Activated CD8-positive, alpha-beta T cell treated with anti-CD3 and anti-CD28 coated beads for 36 hours (primary cell): ENCODE data around the gene AK2. TPM values are rescaled to one million over a fixed set of nuclear protein-coding genes. Genes with fewer than 3 reads are reported as not detected.

Source experiments
- ATAC-seq: fragments of 200-7000 bp; cut with Tn5 transposase; one replicate; pipeline ENCODE4 v1.10.0; 2021; ENCODE audit warnings: mild to moderate bottlenecking, moderate library complexity
- CTCF ChIA-PET: fragments of 350-600 bp; sonication (Branson Sonifier 250); formaldehyde crosslinking; loops from one replicate; lab custom pipeline; 2021; ENCODE audit warnings: antibody characterized with exemption; lab: Charles Lee
- POLR2A ChIA-PET: fragments of 350-600 bp; sonication (Branson Sonifier 250); formaldehyde crosslinking; loops from one replicate; lab custom pipeline; 2021; ENCODE audit warnings: antibody characterized with exemption; lab: Charles Lee
- DNase-seq: peaks from one replicate; pipeline ENCODE4 v3.0.0-alpha.2; 2020
- H3K27ac Mint-ChIP-seq: one replicate; pipeline ENCODE4 v1.8.0; 2021; ENCODE audit warnings: mild to moderate bottlenecking, mixed read lengths
- H3K27me3 Mint-ChIP-seq: one replicate; pipeline ENCODE4 v1.8.0; 2021; ENCODE audit warnings: mixed read lengths
- H3K36me3 Mint-ChIP-seq: one replicate; pipeline ENCODE4 v1.8.0; 2021; ENCODE audit warnings: low read depth, mixed read lengths
- H3K4me1 Mint-ChIP-seq: one replicate; pipeline ENCODE4 v1.8.0; 2021; ENCODE audit warnings: low read depth, mixed read lengths
- H3K4me3 Mint-ChIP-seq: one replicate; pipeline ENCODE4 v1.8.0; 2021; ENCODE audit warnings: mild to moderate bottlenecking, moderate library complexity, mixed read lengths
- H3K9me3 Mint-ChIP-seq: one replicate; pipeline ENCODE4 v1.8.0; 2021; ENCODE audit warnings: mixed read lengths
- CTCF ChIP-seq: fragments of 200-600 bp; IDR thresholded peaks from one replicate; pipeline ENCODE4 v1.8.0; 2022; ENCODE audit warnings: antibody characterized with exemption, mild to moderate bottlenecking
- intact Hi-C: fragments of 100-400 bp; cut with micrococcal nuclease; formaldehyde crosslinking; loops from one replicate; pipeline ENCODE4 v1.10.0; 2022
- total RNA-seq, 2 experiments: library from RNA; stranded (reverse); gene quantifications; one replicate each; pipeline ENCODE4 v1.2.3, GENCODE V29; 2021

AK2 gene
- total RNA-seq, 2 experiments from 2014 or later, result 404 TPM

GRCh38 chr1:32971576-32971975 lies 65.1 kb downstream of the AK2 start:
- H3K36me3 Mint-ChIP-seq, result peaks cover 3% of the 10 kb centered on the region
- H3K4me3 Mint-ChIP-seq, result no peak overlapping the region
- H3K27ac Mint-ChIP-seq, result no peak overlapping the region
- POLR2A ChIA-PET, result interaction anchor here (0.7 to 2.2 kb wide), 2 partner anchors 10 to 30 kb away, joined by 3 to 13 read pairs; no protein-coding TSS in a partner anchor
- no peak for DNase-seq
- H3K27me3 Mint-ChIP-seq, result peaks cover 21% of the 10 kb centered on the region
- peaks cover 19% of the 10 kb centered on the region for H3K4me1 Mint-ChIP-seq
- CTCF ChIA-PET, result interaction anchor here (1.0 to 2.5 kb wide), 3 partner anchors 9 to 156 kb away, joined by 3 to 7 read pairs (median 3); no protein-coding TSS in a partner anchor
- intact Hi-C loops, result no loop called here
- no peak for ATAC-seq
- H3K9me3 Mint-ChIP-seq, result no peaks in the 10 kb centered on the region
- no peak for TF ChIP-seq CTCF

GRCh38 chr1:32971156-32971555 lies 65.5 kb downstream of the AK2 start:
- H3K36me3 Mint-ChIP-seq, result peaks cover 3% of the 10 kb centered on the region
- no peak for TF ChIP-seq CTCF
- no peaks in the 10 kb centered on the region for H3K9me3 Mint-ChIP-seq
- H3K4me3 Mint-ChIP-seq, result no peak overlapping the region
- DNase-seq (no peak), ATAC-seq (no peak)
- POLR2A ChIA-PET, result interaction anchor here (0.7 to 2.2 kb wide), 2 partner anchors 10 to 29 kb away, joined by 3 to 13 read pairs; no protein-coding TSS in a partner anchor
- H3K27me3 Mint-ChIP-seq, result peaks cover 21% of the 10 kb centered on the region
- CTCF ChIA-PET, result interaction anchor here (1.0 to 2.5 kb wide), 2 partner anchors 10 to 25 kb away, joined by 3 to 7 read pairs; no protein-coding TSS in a partner anchor
- no peak overlapping the region for H3K27ac Mint-ChIP-seq
- intact Hi-C loops, result no loop called here
- H3K4me1 Mint-ChIP-seq, result peaks cover 19% of the 10 kb centered on the region

GRCh38 chr1:32969566-32969965 lies 67.1 kb downstream of the AK2 start:
- ChIA-PET POLR2A (interaction anchor here (0.6 to 1.3 kb wide), 3 partner anchors 11 to 287 kb away, joined by 3 to 5 read pairs (median 3); no protein-coding TSS in a partner anchor), CTCF (interaction anchor here (1.1 to 1.7 kb wide), 2 partner anchors 11 to 15 kb away, joined by 3 to 8 read pairs; no protein-coding TSS in a partner anchor)
- Mint-ChIP-seq H3K27ac (no peak overlapping the region), H3K4me3 (no peak overlapping the region), H3K4me1 (peaks cover 19% of the 10 kb centered on the region), H3K27me3 (peaks cover 21% of the 10 kb centered on the region), H3K9me3 (no peaks in the 10 kb centered on the region), H3K36me3 (peaks cover 3% of the 10 kb centered on the region)
- TF ChIP-seq CTCF, result no peak
- ATAC-seq (no peak), DNase-seq (no peak)
- intact Hi-C loops, result no loop called here

GRCh38 chr1:32967888-32968568 lies 68.7 kb downstream of the AK2 start:
- Mint-ChIP-seq H3K27ac (no peak overlapping the region), H3K36me3 (peaks cover 3% of the 10 kb centered on the region), H3K27me3 (peaks cover 19% of the 10 kb centered on the region), H3K9me3 (no peaks in the 10 kb centered on the region), H3K4me3 (no peak overlapping the region), H3K4me1 (peaks cover 24% of the 10 kb centered on the region)
- ChIA-PET POLR2A (interaction anchor here (0.9 to 1.5 kb wide), 2 partner anchors 24 to 319 kb away, joined by 3 to 4 read pairs; no protein-coding TSS in a partner anchor), CTCF (interaction anchor here (0.7 to 1.7 kb wide), 3 partner anchors 10 to 55 kb away, joined by 3 read pairs; no protein-coding TSS in a partner anchor)
- DNase-seq, result no peak
- ATAC-seq, result no peak
- TF ChIP-seq CTCF, result no peak
- intact Hi-C loops, result no loop called here

GRCh38 chr1:32966900-32967299 lies 69.8 kb downstream of the AK2 start:
- peaks cover 32% of the 10 kb centered on the region for H3K4me1 Mint-ChIP-seq
- H3K27ac Mint-ChIP-seq, result no peak overlapping the region
- H3K36me3 Mint-ChIP-seq, result no peaks in the 10 kb centered on the region
- CTCF ChIA-PET, result no interaction called here
- no peak for DNase-seq
- H3K27me3 Mint-ChIP-seq, result peaks cover 11% of the 10 kb centered on the region
- POLR2A ChIA-PET, result interaction anchor here (0.6 kb wide), 1 partner anchor 91 kb away, joined by 3 read pairs; no protein-coding TSS in a partner anchor
- intact Hi-C loops, result no loop called here
- no peak for TF ChIP-seq CTCF
- ATAC-seq, result no peak
- H3K4me3 Mint-ChIP-seq, result no peak overlapping the region
- no peaks in the 10 kb centered on the region for H3K9me3 Mint-ChIP-seq
